B cell (primary cell): ENCODE measurements around the gene PRSS36.

Experiments
- EZH2 ChIP-seq: IDR thresholded peaks from 2 replicates; pipeline ENCODE4 v1.6.1; 2012; ENCODE audit warnings: borderline replicate concordance, low read depth, mild to moderate bottlenecking, moderate library complexity, low read length; ENCODE audit not compliant: insufficient read depth, poor library complexity, severe bottlenecking
- TF ChIP-seq, protein P1 (sequence below): fragments of 200-600 bp; IDR thresholded peaks from one replicate; pipeline ENCODE4 v1.8.0; 2022; ENCODE audit warnings: antibody characterized with exemption, mild to moderate bottlenecking

DNA sequence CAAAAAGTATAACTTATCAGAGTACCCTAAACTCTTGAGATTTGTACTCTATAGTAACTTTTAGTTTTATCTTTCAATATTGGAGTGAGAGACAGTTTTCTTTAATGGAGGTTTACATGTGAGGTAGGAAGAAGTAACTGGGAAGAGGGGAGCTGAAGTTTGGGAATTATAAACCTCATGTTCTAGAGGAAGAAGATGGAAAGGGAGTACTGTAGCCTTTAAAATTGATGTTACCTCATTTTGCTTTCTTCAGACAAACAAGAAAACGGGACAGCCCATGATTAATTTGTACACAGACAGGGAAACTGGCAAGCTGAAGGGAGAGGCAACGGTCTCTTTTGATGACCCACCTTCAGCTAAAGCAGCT lies 39.5 kb upstream of the PRSS36 start:
- TF ChIP-seq, protein P1, sequence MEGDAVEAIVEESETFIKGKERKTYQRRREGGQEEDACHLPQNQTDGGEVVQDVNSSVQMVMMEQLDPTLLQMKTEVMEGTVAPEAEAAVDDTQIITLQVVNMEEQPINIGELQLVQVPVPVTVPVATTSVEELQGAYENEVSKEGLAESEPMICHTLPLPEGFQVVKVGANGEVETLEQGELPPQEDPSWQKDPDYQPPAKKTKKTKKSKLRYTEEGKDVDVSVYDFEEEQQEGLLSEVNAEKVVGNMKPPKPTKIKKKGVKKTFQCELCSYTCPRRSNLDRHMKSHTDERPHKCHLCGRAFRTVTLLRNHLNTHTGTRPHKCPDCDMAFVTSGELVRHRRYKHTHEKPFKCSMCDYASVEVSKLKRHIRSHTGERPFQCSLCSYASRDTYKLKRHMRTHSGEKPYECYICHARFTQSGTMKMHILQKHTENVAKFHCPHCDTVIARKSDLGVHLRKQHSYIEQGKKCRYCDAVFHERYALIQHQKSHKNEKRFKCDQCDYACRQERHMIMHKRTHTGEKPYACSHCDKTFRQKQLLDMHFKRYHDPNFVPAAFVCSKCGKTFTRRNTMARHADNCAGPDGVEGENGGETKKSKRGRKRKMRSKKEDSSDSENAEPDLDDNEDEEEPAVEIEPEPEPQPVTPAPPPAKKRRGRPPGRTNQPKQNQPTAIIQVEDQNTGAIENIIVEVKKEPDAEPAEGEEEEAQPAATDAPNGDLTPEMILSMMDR = no peak
- TF ChIP-seq EZH2 = no peak
